Activated naive CD4-positive, alpha-beta T cell treated with anti-CD3 and anti-CD28 coated beads for 36 hours (primary cell): ENCODE results near the gene POLR3A. TPM values are rescaled to one million over a fixed set of nuclear protein-coding genes. Genes with fewer than 3 reads are reported as not detected.
"Not testable (repeated sequence)": the region's sequence is repeated elsewhere in the genome, so short reads cannot be mapped to it uniquely, and the experiment has no call there.

Experiments
- CTCF ChIA-PET: fragments of 350-600 bp; sonication (Branson Sonifier 250); formaldehyde crosslinking; loops from one replicate; lab custom pipeline; 2021; ENCODE audit warnings: antibody characterized with exemption; lab: Charles Lee
- DNase-seq: peaks from one replicate; pipeline ENCODE4 v3.0.0-alpha.2; 2020
- H3K27ac Mint-ChIP-seq: one replicate; pipeline ENCODE4 v1.8.0; 2021; ENCODE audit warnings: mild to moderate bottlenecking, mixed read lengths
- H3K27me3 Mint-ChIP-seq: one replicate; pipeline ENCODE4 v1.8.0; 2021; ENCODE audit warnings: low read depth, mixed read lengths
- H3K36me3 Mint-ChIP-seq: one replicate; pipeline ENCODE4 v1.8.0; 2021; ENCODE audit warnings: low read depth, mixed read lengths
- H3K4me1 Mint-ChIP-seq: one replicate; pipeline ENCODE4 v1.8.0; 2021; ENCODE audit warnings: low read depth, mixed read lengths
- H3K4me3 Mint-ChIP-seq: one replicate; pipeline ENCODE4 v1.8.0; 2021; ENCODE audit warnings: mild to moderate bottlenecking, moderate library complexity, mixed read lengths
- H3K9me3 Mint-ChIP-seq: one replicate; pipeline ENCODE4 v1.8.0; 2021; ENCODE audit warnings: mixed read lengths
- intact Hi-C: fragments of 100-400 bp; cut with micrococcal nuclease; formaldehyde crosslinking; loops from one replicate; pipeline ENCODE4 v1.15.1; 2023
- total RNA-seq, 2 experiments: library from RNA; stranded (reverse); gene quantifications; one replicate each; pipeline ENCODE4 v1.2.3, GENCODE V29; 2021

The POLR3A gene
- total RNA-seq, 2 experiments from 2014 or later: 14.1 to 14.2 TPM

DNA sequence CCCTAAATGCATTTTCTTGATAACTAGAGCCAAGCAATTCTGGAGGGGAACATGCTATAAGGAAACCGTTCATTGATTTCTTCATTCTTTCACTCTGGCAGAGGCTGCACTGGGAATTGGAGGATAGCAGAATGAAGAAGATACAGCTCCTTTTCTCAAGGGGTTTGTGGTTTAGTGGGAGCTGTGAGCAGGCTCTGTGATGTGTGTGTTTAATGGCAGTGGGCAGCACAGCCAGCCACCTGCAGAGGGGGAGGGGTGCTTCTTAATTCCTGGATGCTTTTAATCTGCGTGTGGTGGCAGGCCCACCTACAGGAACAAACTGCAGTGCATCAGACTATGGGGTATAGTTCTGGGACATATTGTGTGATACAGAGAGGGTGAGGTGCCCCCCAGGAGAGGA is 36.3 kb upstream of the POLR3A start:
- Mint-ChIP-seq H3K36me3 (no peaks in the 10 kb centered on the region), H3K4me3 (no peak overlapping the region), H3K27me3 (peaks cover 3% of the 10 kb centered on the region), H3K27ac (no peak overlapping the region), H3K9me3 (no peaks in the 10 kb centered on the region), H3K4me1 (no peaks in the 10 kb centered on the region)
- no peak for DNase-seq
- intact Hi-C loops: no loop called here
- CTCF ChIA-PET: no interaction called here

DNA sequence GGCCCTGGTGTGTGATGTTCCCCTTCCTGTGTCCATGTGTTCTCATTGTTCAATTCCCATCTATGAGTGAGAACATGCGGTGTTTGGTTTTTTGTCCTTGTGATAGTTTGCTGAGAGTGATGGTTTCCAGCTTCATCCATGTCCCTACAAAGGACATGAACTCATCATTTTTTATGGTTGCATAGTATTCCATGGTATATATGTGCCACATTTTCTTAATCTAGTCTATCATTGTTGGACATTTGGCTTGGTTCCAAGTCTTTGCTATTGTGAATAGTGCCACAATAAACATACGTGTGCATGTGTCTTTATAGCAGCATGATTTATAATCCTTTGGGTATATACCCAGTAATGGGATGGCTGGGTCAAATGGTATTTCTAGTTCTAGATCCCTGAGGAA is 35.6 kb upstream of the POLR3A start:
- DNase-seq, H3K9me3 Mint-ChIP-seq, H3K4me1 Mint-ChIP-seq, H3K27me3 Mint-ChIP-seq, H3K4me3 Mint-ChIP-seq, intact Hi-C loops, H3K36me3 Mint-ChIP-seq, CTCF ChIA-PET, H3K27ac Mint-ChIP-seq: not testable (repeated sequence)

DNA sequence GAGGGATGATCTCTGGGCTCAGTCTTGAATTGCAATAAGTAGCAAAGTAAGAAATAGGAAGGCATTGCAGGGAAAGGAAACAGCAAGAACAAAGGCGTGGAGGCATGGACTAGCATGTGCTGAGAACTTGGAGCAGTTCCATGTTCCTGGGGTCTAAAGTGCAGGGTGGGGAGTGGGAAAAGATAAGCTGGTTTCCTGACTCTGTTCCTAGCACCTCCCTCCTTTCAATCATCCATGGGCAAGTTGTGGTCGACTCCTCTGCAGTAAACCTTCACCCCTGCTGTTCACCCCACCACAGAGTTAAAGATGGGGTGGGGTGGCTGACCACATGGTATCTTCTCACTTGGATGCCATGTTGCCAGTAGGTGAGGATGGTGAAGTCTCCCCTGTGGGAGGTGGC is 33.9 kb upstream of the POLR3A start:
- no peak for DNase-seq
- H3K36me3 Mint-ChIP-seq: no peaks in the 10 kb centered on the region
- intact Hi-C loops: no loop called here
- no peaks in the 10 kb centered on the region for H3K9me3 Mint-ChIP-seq
- peaks cover 3% of the 10 kb centered on the region for H3K27me3 Mint-ChIP-seq
- H3K4me3 Mint-ChIP-seq: no peak overlapping the region
- H3K27ac Mint-ChIP-seq: no peak overlapping the region
- CTCF ChIA-PET: interaction anchor here (0.5 kb wide), 1 partner anchor 1142 kb away, joined by 3 read pairs; no protein-coding TSS in a partner anchor
- H3K4me1 Mint-ChIP-seq: no peaks in the 10 kb centered on the region

DNA sequence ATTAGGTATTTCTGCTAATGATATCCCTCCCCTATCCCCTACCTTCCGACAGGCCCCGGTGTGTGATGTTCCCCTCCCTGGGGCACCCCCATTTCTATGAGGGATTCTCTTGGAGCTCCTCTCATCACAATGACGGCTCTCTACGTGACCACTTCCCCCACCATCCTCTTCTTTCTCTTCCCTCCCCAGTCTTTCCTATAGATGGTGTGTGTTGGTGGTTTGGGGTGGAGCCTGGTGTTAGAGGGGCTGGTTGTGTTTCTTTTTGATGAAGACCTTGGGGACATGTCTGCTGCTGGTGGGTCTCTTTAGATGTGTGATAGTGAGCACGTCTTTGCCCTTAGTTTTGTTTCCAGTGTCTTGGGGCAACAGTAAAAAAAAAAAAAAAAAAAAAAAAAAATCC is 33.0 kb upstream of the POLR3A start:
- Mint-ChIP-seq H3K9me3 (no peaks in the 10 kb centered on the region), H3K4me1 (no peaks in the 10 kb centered on the region), H3K27me3 (peaks cover 3% of the 10 kb centered on the region), H3K27ac (no peak overlapping the region), H3K4me3 (no peak overlapping the region), H3K36me3 (no peaks in the 10 kb centered on the region)
- DNase-seq: no peak
- CTCF ChIA-PET: interaction anchor here (0.6 kb wide), 1 partner anchor 980 kb away, joined by 3 read pairs; no protein-coding TSS in a partner anchor
- intact Hi-C loops: no loop called here

DNA sequence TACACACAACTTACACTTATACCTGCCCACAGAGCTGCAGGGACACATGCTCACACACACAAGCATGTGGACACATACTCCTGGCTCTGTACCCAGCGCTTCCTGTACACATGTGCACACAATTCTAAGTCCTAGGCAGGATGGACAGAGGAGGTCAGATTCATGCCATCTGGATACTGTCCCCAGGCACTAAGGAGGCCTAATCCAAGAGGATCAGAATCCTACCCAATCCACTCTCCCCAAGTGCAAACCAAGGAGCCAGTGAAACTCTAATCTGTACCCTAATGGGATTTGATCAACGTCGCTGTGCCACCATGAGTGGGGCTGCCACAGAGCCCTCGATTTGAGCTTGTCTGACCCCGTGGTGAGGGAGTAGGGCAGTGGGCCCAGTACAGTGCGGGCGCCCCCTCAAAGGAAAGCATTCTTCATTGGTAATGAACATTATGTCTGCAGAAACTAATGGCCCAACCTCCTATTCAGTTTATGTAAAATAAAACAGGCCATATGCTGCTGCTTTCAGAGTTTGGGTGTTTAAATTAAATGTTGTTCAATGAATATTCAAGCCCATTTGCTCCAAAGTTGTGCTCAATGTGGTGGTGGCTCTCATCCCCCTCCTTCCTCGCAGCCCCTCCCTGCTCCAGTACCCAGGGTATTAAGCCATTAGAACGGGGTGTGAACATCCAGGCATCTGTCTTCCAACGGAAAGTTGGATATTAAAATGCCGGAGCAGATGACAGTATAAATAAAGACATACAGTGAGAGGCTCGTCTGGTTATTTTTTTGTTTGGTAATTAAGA is 30.8 kb upstream of the POLR3A start:
- intact Hi-C loops: no loop called here
- no peak overlapping the region for H3K4me3 Mint-ChIP-seq
- no peak overlapping the region for H3K27ac Mint-ChIP-seq
- DNase-seq: no peak
- no peaks in the 10 kb centered on the region for H3K4me1 Mint-ChIP-seq
- H3K27me3 Mint-ChIP-seq: peaks cover 3% of the 10 kb centered on the region
- H3K9me3 Mint-ChIP-seq: no peaks in the 10 kb centered on the region
- CTCF ChIA-PET: interaction anchor here (1.0 kb wide), 1 partner anchor 13 kb away, joined by 3 read pairs; no protein-coding TSS in a partner anchor
- H3K36me3 Mint-ChIP-seq: peaks cover 4% of the 10 kb centered on the region

DNA sequence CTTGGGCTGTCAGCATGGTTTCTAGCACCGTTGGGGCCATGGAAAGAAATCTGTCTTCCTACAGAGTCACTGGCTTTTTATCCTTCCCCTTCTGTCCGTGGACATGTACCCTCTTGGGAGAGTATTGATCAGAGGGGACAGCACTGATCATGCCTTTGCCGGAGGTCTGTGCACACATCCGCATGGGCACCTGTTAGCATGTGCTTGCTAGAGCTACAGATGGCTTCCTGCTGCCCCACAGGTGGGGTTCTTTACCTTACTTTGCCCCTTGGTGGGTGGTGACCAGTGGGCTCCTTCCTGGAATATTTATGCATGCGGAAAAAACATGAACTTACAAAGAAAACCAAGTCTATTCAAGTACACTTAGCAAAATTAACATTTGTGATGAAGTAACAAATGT is 29.2 kb upstream of the POLR3A start:
- no peaks in the 10 kb centered on the region for H3K4me1 Mint-ChIP-seq
- CTCF ChIA-PET: no interaction called here
- H3K27ac Mint-ChIP-seq: no peak overlapping the region
- H3K27me3 Mint-ChIP-seq: peaks cover under 1% of the 10 kb centered on the region
- intact Hi-C loops: no loop called here
- DNase-seq: no peak
- H3K4me3 Mint-ChIP-seq: no peak overlapping the region
- peaks cover 4% of the 10 kb centered on the region for H3K36me3 Mint-ChIP-seq
- H3K9me3 Mint-ChIP-seq: no peaks in the 10 kb centered on the region

DNA sequence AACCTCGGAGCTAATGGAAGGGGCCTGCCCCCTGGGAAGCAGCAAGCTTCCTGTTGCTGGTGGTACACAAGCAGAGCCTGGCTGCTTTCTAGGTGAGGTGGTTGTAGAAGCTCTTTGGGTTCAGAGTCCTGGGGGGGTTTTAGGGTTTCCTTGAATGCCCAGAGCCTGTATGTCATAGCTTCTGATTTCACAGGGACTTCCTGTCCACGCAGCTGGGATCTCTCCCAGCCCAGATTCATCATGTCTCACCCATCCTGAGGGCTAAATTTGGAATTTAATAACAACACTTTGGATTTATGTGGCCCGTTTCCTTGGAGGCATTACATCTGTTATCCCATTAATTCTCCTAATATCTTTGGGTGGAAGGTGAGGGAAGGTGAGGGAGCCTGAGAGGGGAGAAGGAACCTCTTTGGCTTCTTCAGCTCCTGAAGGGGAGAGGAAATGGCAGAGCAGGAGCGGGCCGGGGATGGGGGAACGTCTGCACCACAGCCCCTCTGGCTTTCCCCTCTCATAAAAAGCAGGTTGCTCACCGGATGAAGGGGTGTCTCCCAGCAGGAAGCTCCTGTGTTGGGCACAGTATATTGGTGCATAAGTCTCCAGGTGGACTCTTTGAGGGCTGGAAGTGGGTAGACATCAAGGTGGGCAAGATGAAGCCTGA is 24.0 kb upstream of the POLR3A start:
- peaks cover 4% of the 10 kb centered on the region for H3K36me3 Mint-ChIP-seq
- no peak overlapping the region for H3K27ac Mint-ChIP-seq
- H3K27me3 Mint-ChIP-seq: no peaks in the 10 kb centered on the region
- intact Hi-C loops: no loop called here
- no peaks in the 10 kb centered on the region for H3K9me3 Mint-ChIP-seq
- H3K4me1 Mint-ChIP-seq: no peaks in the 10 kb centered on the region
- DNase-seq: no peak
- no peak overlapping the region for H3K4me3 Mint-ChIP-seq
- CTCF ChIA-PET: no interaction called here

DNA sequence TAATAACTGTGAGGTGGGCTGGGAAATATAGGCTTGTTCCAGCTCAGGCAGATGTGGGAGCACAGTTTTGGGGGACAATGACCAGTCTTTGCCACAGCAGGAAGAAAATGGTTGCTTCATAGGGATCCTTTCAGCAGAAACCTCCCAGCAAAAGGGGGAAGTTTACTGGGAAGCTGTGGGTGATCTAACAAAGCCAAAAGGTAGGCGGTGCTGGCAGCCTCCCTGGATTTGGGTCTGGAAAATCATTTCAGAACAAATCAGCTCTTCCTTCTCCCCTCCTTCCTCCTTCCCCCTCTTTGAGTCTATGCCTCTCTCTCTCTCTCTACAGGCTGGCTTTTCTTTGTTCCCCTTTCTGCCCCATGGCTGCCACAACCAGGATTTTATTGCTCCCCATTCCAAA is 20.5 kb upstream of the POLR3A start:
- CTCF ChIA-PET: interaction anchor here (0.7 to 1.1 kb wide), 2 partner anchors 1144 to 1146 kb away, joined by 3 read pairs; no protein-coding TSS in a partner anchor
- H3K4me1 Mint-ChIP-seq: peaks cover 12% of the 10 kb centered on the region
- H3K4me3 Mint-ChIP-seq: no peak overlapping the region
- no peak for DNase-seq
- no peaks in the 10 kb centered on the region for H3K9me3 Mint-ChIP-seq
- H3K27ac Mint-ChIP-seq: no peak overlapping the region
- H3K27me3 Mint-ChIP-seq: no peaks in the 10 kb centered on the region
- intact Hi-C loops: loop anchor here (5.0 kb wide), 1 partner anchor 472 kb away; no protein-coding TSS in a partner anchor
- no peaks in the 10 kb centered on the region for H3K36me3 Mint-ChIP-seq

DNA sequence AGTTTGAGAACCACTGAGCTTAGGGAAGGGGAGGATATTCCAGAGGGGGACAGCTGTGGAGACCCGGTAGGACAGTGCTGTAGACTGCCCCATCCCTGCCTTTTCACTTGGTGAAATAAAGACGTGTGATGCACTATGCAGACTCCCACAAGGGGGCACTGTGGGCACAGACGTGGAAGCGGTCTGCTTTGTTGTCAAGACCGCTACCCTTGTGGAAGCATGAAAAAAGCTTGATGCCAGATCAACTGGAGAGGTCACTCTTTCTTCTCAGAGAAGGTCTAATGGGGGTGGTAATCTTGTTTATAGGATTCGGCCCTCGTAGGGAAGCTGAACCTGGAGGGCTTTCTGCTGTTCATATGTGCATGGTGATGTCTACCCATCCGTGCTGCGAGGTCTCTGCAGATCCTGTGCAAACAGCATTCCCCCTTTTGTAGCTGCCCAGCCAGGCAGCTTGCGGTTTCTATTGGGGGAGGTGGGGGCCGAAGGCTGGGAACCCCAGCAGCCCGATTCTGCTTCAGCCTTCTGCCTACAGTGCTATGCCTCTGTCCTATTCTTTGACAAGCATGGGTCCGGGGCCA is 18.1 kb upstream of the POLR3A start:
- Mint-ChIP-seq H3K27ac (no peak overlapping the region), H3K9me3 (no peaks in the 10 kb centered on the region), H3K4me1 (peaks cover 26% of the 10 kb centered on the region), H3K4me3 (no peak overlapping the region), H3K27me3 (no peaks in the 10 kb centered on the region), H3K36me3 (peaks cover 4% of the 10 kb centered on the region)
- intact Hi-C loops: loop anchor here (1.0 to 5.0 kb wide), 5 partner anchors 255 to 1148 kb away; no protein-coding TSS in a partner anchor
- DNase-seq: peak; percentile 90
- CTCF ChIA-PET: interaction anchor here (0.5 to 2.9 kb wide), 32 partner anchors 9 to 1326 kb away, joined by 3 to 41 read pairs (median 3); partner anchors contain the start of gene POLR3A

DNA sequence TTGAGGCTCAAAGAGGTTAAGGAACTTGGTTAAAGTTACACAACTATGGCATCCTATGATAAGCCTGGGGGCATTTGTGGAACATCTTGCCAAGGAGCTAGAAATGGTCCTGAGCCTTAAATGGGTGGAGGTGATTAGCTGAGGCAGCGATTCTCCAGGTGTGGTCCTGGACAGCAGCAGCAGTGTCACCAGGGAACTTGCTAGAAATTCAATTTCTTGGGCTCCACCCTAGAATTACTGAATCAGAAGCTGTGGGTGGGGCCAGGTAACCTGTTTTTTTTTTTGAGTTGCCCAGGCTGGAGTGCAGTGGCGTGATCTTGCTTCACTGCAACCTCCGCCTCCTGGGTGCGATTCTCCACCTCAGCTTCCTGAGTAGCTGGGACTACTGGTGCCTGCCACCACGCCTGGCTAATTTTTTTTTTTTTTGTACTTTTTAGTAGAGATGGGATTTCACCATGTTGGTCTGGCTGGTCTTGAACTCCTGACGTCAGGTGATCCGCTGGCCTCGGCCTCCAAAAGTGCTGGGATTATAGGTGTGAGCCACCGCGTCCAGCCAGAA is 17.5 kb upstream of the POLR3A start:
- CTCF ChIA-PET: interaction anchor here (0.5 to 2.9 kb wide), 30 partner anchors 10 to 1326 kb away, joined by 3 to 41 read pairs (median 3); partner anchors contain the start of genes POLR3A and RPS24

DNA sequence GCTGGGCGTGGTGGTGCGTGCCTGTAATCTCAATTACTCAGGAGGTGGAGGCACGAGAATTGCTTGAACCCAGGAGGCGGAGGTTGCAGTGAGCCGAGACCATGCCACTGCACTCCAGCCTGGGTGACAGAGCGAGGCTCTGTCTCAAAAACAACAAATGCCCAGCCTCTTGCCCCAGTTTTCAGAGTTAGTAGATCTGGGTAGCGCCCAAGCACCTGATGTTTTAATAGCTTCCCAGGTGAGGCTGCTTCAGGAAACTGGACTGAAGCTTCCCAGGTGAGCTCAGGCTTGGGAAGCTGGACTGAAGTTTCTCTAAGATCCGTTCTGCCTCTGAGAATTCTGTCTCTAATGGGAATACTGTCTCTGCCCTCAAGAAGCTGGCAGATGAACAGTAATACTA is 16.5 kb upstream of the POLR3A start:
- Mint-ChIP-seq H3K9me3 (no peaks in the 10 kb centered on the region), H3K27ac (no peak overlapping the region), H3K4me1 (peaks cover 37% of the 10 kb centered on the region), H3K27me3 (no peaks in the 10 kb centered on the region), H3K36me3 (peaks cover 17% of the 10 kb centered on the region), H3K4me3 (no peak overlapping the region)
- no peak for DNase-seq
- CTCF ChIA-PET: interaction anchor here (0.7 to 2.9 kb wide), 6 partner anchors 9 to 1150 kb away, joined by 3 to 41 read pairs (median 11); partner anchors contain the start of gene RPS24
- intact Hi-C loops: loop anchor here (2.0 to 5.0 kb wide), 3 partner anchors 257 to 476 kb away; no protein-coding TSS in a partner anchor

More for the DNA sequence above, 17.5 kb upstream of the POLR3A start:
- Mint-ChIP-seq H3K27ac (no peak overlapping the region), H3K4me3 (no peak overlapping the region), H3K9me3 (no peaks in the 10 kb centered on the region), H3K36me3 (peaks cover 7% of the 10 kb centered on the region), H3K27me3 (no peaks in the 10 kb centered on the region), H3K4me1 (peaks cover 29% of the 10 kb centered on the region)
- DNase-seq: no peak
- intact Hi-C loops: loop anchor here (1.0 to 5.0 kb wide), 5 partner anchors 256 to 1149 kb away; no protein-coding TSS in a partner anchor
